DND-41 (cell line): Measurements from ENCODE around the gene SPNS2.

ENCODE experiments used
- ATAC-seq: fragments of 200-7000 bp; cut with Tn5 transposase; 3 replicates; pipeline ENCODE4 v1.9.1; 2021; ENCODE audit warnings: low read depth; ENCODE audit not compliant: insufficient read depth
- DNase-seq: peaks from one replicate; pipeline ENCODE4 v3.0.0-alpha.2; 2020
- H2AFZ ChIP-seq: 2 replicates; pipeline ENCODE4 v1.6.0; 2012; ENCODE audit warnings: low read depth, low read length
- H3K27ac ChIP-seq: 2 replicates; pipeline ENCODE4 v1.5.1; 2012; ENCODE audit warnings: low read length, inconsistent platforms
- H3K27me3 ChIP-seq: fragments of 200-600 bp; sonication (generic); 2 replicates; pipeline ENCODE4 v1.6.0; 2012; ENCODE audit warnings: low read length, mild to moderate bottlenecking, inconsistent platforms; ENCODE audit not compliant: insufficient read depth, poor library complexity
- H3K36me3 ChIP-seq: 2 replicates; pipeline ENCODE4 v1.5.1; 2012; ENCODE audit warnings: low read length, inconsistent platforms; ENCODE audit not compliant: insufficient read depth
- H3K4me1 ChIP-seq: 2 replicates; pipeline ENCODE4 v1.5.1; 2012; ENCODE audit warnings: mild to moderate bottlenecking, low read length; ENCODE audit not compliant: insufficient read depth
- H3K4me2 ChIP-seq: 2 replicates; pipeline ENCODE4 v1.6.0; 2012; ENCODE audit warnings: mild to moderate bottlenecking, moderate library complexity, low read length, inconsistent platforms; ENCODE audit not compliant: insufficient read depth
- H3K4me3 ChIP-seq, 2 experiments: fragments of 200-600 bp in 1 of 2; shearing (Covaris generic) in 1 of 2; 2 replicates each; pipeline ENCODE4 v1.5.1; 2012 to 2016; ENCODE audit warnings: inconsistent platforms in 2 of 2, low read length in 2 of 2, mild to moderate bottlenecking in 2 of 2, low read depth in 1 of 2, moderate library complexity in 1 of 2
- H3K79me2 ChIP-seq: 2 replicates; pipeline ENCODE4 v1.6.0; 2012; ENCODE audit warnings: low read length, inconsistent platforms; ENCODE audit not compliant: insufficient read depth
- H3K9ac ChIP-seq: 2 replicates; pipeline ENCODE4 v1.6.0; 2012; ENCODE audit warnings: low read depth, mild to moderate bottlenecking, inconsistent platforms, low read length, moderate library complexity
- H3K9me3 ChIP-seq: 2 replicates; pipeline ENCODE4 v1.5.1; 2012; ENCODE audit warnings: low read length, moderate library complexity, mild to moderate bottlenecking, inconsistent platforms; ENCODE audit not compliant: insufficient read depth, severe bottlenecking
- H4K20me1 ChIP-seq: 2 replicates; pipeline ENCODE4 v1.6.0; 2012; ENCODE audit warnings: low read length; ENCODE audit not compliant: insufficient read depth
- EZH2 ChIP-seq: IDR thresholded peaks from 3 replicates; pipeline ENCODE4 v1.6.1; 2012; ENCODE audit warnings: borderline replicate concordance, low read depth, mild to moderate bottlenecking, moderate library complexity, low read length, inconsistent platforms; ENCODE audit not compliant: severe bottlenecking
- TF ChIP-seq, protein P1 (sequence below): IDR thresholded peaks from 2 replicates; pipeline ENCODE4 v1.5.1; 2012; ENCODE audit warnings: borderline replicate concordance, low read length, moderate library complexity, mild to moderate bottlenecking; ENCODE audit not compliant: poor library complexity, severe bottlenecking; ENCODE audit errors: extremely low read depth

Gene SPNS2

DNA sequence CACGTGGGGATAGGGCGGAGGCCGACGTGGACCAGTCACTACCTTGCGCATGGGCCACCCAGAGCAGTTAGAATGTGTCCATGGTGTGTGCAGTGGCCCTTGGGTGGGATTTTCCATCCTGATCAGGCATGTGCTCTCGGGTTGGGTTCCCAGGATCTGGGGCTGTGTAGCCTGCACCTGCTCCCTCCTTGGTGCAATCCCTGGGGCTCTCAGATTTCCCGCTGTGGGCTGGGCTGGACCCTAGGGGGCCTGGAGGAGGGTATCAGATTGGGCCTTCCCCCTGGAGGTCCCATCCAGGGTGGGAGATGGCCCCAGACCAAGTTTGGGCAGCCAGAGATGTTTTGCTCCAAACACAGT lies 86.9 kb downstream of the SPNS2 start:
- peaks cover 6% of the 10 kb centered on the region for H3K27me3 ChIP-seq

DNA sequence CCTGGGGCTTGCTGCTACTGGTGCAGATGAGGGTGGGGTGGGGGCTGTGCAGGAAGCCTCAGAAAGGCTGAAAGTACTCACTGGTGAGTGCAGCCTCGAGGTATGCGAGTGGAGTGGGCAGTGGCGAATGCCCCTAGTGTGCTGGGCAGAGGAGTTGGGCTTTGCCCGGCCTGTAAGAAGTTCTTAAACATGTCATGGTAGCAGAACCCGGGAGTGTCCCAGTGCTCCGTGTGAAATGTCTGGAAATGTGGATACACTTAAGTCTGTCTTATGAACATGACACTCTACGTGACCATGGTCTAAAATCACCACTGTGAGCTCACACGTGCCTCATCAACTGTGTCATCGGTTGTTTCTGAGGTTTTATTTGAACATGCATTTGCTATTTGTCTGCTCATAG lies 87.4 kb downstream of the SPNS2 start:
- H3K9me3 ChIP-seq = no peaks in the 10 kb centered on the region
- H3K9ac ChIP-seq = no peak overlapping the region
- no peaks in the 10 kb centered on the region for H3K79me2 ChIP-seq
- H4K20me1 ChIP-seq = no peaks in the 10 kb centered on the region; the same call in 1 of the 2 replicates
- H3K36me3 ChIP-seq = no peaks in the 10 kb centered on the region
- H3K4me1 ChIP-seq = no peaks in the 10 kb centered on the region
- TF ChIP-seq, protein P1, sequence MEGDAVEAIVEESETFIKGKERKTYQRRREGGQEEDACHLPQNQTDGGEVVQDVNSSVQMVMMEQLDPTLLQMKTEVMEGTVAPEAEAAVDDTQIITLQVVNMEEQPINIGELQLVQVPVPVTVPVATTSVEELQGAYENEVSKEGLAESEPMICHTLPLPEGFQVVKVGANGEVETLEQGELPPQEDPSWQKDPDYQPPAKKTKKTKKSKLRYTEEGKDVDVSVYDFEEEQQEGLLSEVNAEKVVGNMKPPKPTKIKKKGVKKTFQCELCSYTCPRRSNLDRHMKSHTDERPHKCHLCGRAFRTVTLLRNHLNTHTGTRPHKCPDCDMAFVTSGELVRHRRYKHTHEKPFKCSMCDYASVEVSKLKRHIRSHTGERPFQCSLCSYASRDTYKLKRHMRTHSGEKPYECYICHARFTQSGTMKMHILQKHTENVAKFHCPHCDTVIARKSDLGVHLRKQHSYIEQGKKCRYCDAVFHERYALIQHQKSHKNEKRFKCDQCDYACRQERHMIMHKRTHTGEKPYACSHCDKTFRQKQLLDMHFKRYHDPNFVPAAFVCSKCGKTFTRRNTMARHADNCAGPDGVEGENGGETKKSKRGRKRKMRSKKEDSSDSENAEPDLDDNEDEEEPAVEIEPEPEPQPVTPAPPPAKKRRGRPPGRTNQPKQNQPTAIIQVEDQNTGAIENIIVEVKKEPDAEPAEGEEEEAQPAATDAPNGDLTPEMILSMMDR = no peak
- no peak for TF ChIP-seq EZH2
- no peak overlapping the region for H3K4me3 ChIP-seq
- H3K27me3 ChIP-seq = peaks cover 6% of the 10 kb centered on the region
- H3K4me2 ChIP-seq = no peak overlapping the region
- no peak overlapping the region for H2AFZ ChIP-seq
- DNase-seq = no peak
- no peak overlapping the region for H3K27ac ChIP-seq
- no peak for ATAC-seq

More for the DNA sequence above, 86.9 kb downstream of the SPNS2 start:
- DNase-seq (no peak), ATAC-seq (no peak)
- no peak overlapping the region for H3K9ac ChIP-seq
- no peaks in the 10 kb centered on the region for H3K9me3 ChIP-seq
- no peaks in the 10 kb centered on the region for H3K36me3 ChIP-seq
- no peak overlapping the region for H2AFZ ChIP-seq
- no peaks in the 10 kb centered on the region for H3K79me2 ChIP-seq
- no peaks in the 10 kb centered on the region for H3K4me1 ChIP-seq
- TF ChIP-seq EZH2 = no peak
- TF ChIP-seq, protein P1 = no peak
- no peak overlapping the region for H3K27ac ChIP-seq
- H3K4me3 ChIP-seq = no peak overlapping the region
- no peaks in the 10 kb centered on the region; the same call in 1 of the 2 replicates for H4K20me1 ChIP-seq
- H3K4me2 ChIP-seq = no peak overlapping the region

DNA sequence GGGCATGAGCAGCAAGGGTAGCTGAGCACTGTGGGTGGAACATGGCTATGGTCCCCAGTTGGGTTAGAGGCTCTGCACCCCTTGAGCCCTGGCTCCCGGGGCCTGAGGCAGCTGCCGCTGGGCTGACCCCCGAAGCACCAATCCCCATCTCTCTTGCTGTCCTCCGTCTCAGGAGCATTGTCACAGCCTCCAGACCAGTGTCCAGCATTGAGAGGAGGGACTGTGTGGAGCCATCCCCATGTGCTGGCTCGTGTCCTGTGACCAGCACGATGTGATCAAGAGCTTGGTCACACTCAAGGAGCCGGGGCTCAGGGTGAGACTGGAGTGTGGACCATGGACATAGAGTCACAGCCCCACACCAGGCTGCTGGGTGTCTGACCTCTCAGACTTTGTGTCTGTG lies 88.5 kb downstream of the SPNS2 start:
- Histone ChIP-seq H3K27ac (no peak overlapping the region), H3K9ac (no peak overlapping the region), H3K4me1 (no peaks in the 10 kb centered on the region), H3K79me2 (no peaks in the 10 kb centered on the region), H3K27me3 (peaks cover 6% of the 10 kb centered on the region), H2AFZ (no peak overlapping the region), H3K4me2 (no peak overlapping the region), H3K36me3 (no peaks in the 10 kb centered on the region), H3K4me3 (no peak overlapping the region), H4K20me1 (no peaks in the 10 kb centered on the region; the same call in 1 of the 2 replicates), H3K9me3 (no peaks in the 10 kb centered on the region)
- no peak for DNase-seq
- ATAC-seq = no peak
- TF ChIP-seq EZH2 = no peak
- TF ChIP-seq, protein P1 = no peak

DNA sequence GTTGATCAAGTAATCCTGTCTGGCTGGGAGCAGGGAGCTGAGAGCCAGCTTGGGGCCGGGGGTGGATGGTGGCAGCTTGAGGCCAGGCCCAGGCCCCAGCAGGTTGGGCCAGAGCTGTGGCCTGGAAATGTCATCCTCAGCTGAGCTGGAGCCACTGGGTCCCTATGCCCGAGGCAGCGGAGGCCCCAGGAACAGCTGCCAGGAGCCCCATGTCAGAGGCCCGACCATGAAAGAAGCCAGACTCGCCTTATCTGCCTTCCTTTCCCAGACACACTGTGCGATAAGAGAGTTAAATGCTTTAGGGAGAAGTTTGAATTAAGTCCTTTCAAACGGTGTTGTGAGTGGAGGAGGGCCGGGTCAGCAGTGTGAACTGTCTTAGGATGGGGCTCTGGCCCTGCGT lies 89.1 kb downstream of the SPNS2 start:
- H3K4me2 ChIP-seq = no peak overlapping the region
- peaks cover 6% of the 10 kb centered on the region for H3K27me3 ChIP-seq
- H3K9ac ChIP-seq = no peak overlapping the region
- H3K9me3 ChIP-seq = no peaks in the 10 kb centered on the region
- no peaks in the 10 kb centered on the region for H3K36me3 ChIP-seq
- no peaks in the 10 kb centered on the region; the same call in 1 of the 2 replicates for H4K20me1 ChIP-seq
- no peak overlapping the region for H3K27ac ChIP-seq
- TF ChIP-seq, protein P1 = no peak
- no peak for TF ChIP-seq EZH2
- H2AFZ ChIP-seq = no peak overlapping the region
- ATAC-seq (no peak), DNase-seq (no peak)
- H3K79me2 ChIP-seq = no peaks in the 10 kb centered on the region
- no peaks in the 10 kb centered on the region for H3K4me1 ChIP-seq
- H3K4me3 ChIP-seq = no peak overlapping the region
